Tibial nerve (tissue), 4 donors: Measurements from ENCODE around the gene CEP112. TPM values are rescaled to one million over a fixed set of nuclear protein-coding genes. Genes with fewer than 3 reads are reported as not detected.

Experiments
- DNase-seq, 2 donors: peaks; one replicate each; pipeline ENCODE4 v3.0.0-alpha.2; 2019; ENCODE audit warnings: low spot score in 2 of 2
- H3K27ac ChIP-seq, 4 donors: fragments of 200-600 bp; sonication (generic) in 3 of 4; one replicate each; pipeline ENCODE4 v1.5.1; 2017 to 2019; ENCODE audit warnings: mild to moderate bottlenecking in 1 of 4
- H3K27me3 ChIP-seq, 2 donors: fragments of 200-600 bp; sonication (generic) in 1 of 2; one replicate each; pipeline versions ENCODE4 v1.5.1 to v1.6.0; 2017 to 2019
- H3K36me3 ChIP-seq, 3 donors: fragments of 200-600 bp; sonication (generic); one replicate each; pipeline ENCODE4 v1.5.1; 2018 to 2019
- H3K4me1 ChIP-seq, 4 donors: fragments of 200-600 bp; sonication (generic) in 3 of 4; one replicate each; pipeline ENCODE4 v1.5.1; 2017 to 2019
- H3K4me3 ChIP-seq, 4 donors: fragments of 200-600 bp; sonication (generic) in 3 of 4; one replicate each; pipeline ENCODE4 v1.5.1; 2017 to 2019; ENCODE audit warnings: mild to moderate bottlenecking in 1 of 4, moderate library complexity in 1 of 4
- H3K9me3 ChIP-seq, 4 donors: fragments of 200-600 bp; sonication (generic) in 3 of 4; one replicate each; pipeline ENCODE4 v1.5.1; 2017 to 2019
- CTCF ChIP-seq, 5 experiments: fragments of 200-600 bp in 3 of 5; fragments of 450-650 bp in 2 of 5; sonication (generic) in 3 of 5; IDR thresholded peaks; one replicate each; pipeline ENCODE4 v1.5.1; 2016 to 2019; ENCODE audit warnings: antibody characterized with exemption in 5 of 5, mild to moderate bottlenecking in 3 of 5, moderate library complexity in 2 of 5
- EP300 ChIP-seq, 2 donors: sonication (generic); formaldehyde crosslinking; IDR thresholded peaks; one replicate each; pipeline ENCODE4 v1.6.1; 2017; ENCODE audit warnings: antibody characterized with exemption in 2 of 2, mild to moderate bottlenecking in 1 of 2
- POLR2A ChIP-seq, 2 donors: fragments of 450-650 bp; IDR thresholded peaks; one replicate each; pipeline ENCODE4 v1.6.1; 2017; ENCODE audit warnings: antibody characterized with exemption in 2 of 2, mild to moderate bottlenecking in 2 of 2, moderate library complexity in 2 of 2
- WGBS, 2 donors: methylation state at CpG; one replicate each; pipeline ENCODE4 v1.1.5; 2018; 5-methylcytosine and 5-hydroxymethylcytosine counted together
- total RNA-seq, 4 donors: library from RNA; depleted of rRNA; stranded (reverse); fragments of >200 nt; gene quantifications; one replicate each; pipeline ENCODE4 v1.1.0, GENCODE V29; 2016

Gene CEP112
- total RNA-seq, 4 donors from 2014 or later = 26.0 to 46.8 (median 34.2) TPM

- peaks cover 0 to 3% (median 0%) of the 10 kb centered on the region in 3 donors for H3K36me3 ChIP-seq
- TF ChIP-seq CTCF (IDR thresholded peaks at IDR 0.05) (no peak), POLR2A (IDR thresholded peaks at IDR 0.05) (no peak), EP300 (IDR thresholded peaks at IDR 0.05) (no peak)
- WGBS, 2 donors = 83 to 87% methylated on average over 9 of the region's 9 CpGs
Measured at GRCh38 chr17:65703891-65704290, 488.0 kb downstream of the CEP112 start.

GRCh38 chr17:65699459-65699858 is 492.5 kb downstream of the CEP112 start:
- no peak overlapping the region for H3K27ac ChIP-seq
- no peak overlapping the region for H3K4me3 ChIP-seq
- 81 to 95% methylated on average over 5 of the region's 5 CpGs for WGBS, 2 donors
- no peaks in the 10 kb centered on the region for H3K9me3 ChIP-seq
- no peak for TF ChIP-seq EP300 (IDR thresholded peaks at IDR 0.05)
- TF ChIP-seq CTCF (IDR thresholded peaks at IDR 0.05) = no peak
- TF ChIP-seq POLR2A (IDR thresholded peaks at IDR 0.05) = no peak
- H3K4me1 ChIP-seq = no peaks in the 10 kb centered on the region
- no peak for DNase-seq
- H3K36me3 ChIP-seq = peaks cover 0 to 3% (median 0%) of the 10 kb centered on the region in 3 donors
- H3K27me3 ChIP-seq = no peaks in the 10 kb centered on the region

More at GRCh38 chr17:65703891-65704290, 488.0 kb downstream of the CEP112 start:
- Histone ChIP-seq H3K9me3 (no peaks in the 10 kb centered on the region), H3K27ac (no peak overlapping the region), H3K4me1 (no peaks in the 10 kb centered on the region), H3K27me3 (no peaks in the 10 kb centered on the region), H3K4me3 (no peak overlapping the region)
- DNase-seq = no peak

- H3K27ac ChIP-seq = no peak overlapping the region
- TF ChIP-seq EP300 (IDR thresholded peaks at IDR 0.05) (no peak), POLR2A (IDR thresholded peaks at IDR 0.05) (no peak), CTCF (IDR thresholded peaks at IDR 0.05) (no peak)
- H3K9me3 ChIP-seq = no peaks in the 10 kb centered on the region
- H3K4me3 ChIP-seq = no peak overlapping the region
- no peaks in the 10 kb centered on the region for H3K27me3 ChIP-seq
- WGBS, 2 donors = 37 to 44% methylated on average over 11 of the region's 11 CpGs
- H3K4me1 ChIP-seq = no peaks in the 10 kb centered on the region
- no peak for DNase-seq
- no peaks in the 10 kb centered on the region for H3K36me3 ChIP-seq
Measured at GRCh38 chr17:65698381-65699061, 493.4 kb downstream of the CEP112 start.

DNA sequence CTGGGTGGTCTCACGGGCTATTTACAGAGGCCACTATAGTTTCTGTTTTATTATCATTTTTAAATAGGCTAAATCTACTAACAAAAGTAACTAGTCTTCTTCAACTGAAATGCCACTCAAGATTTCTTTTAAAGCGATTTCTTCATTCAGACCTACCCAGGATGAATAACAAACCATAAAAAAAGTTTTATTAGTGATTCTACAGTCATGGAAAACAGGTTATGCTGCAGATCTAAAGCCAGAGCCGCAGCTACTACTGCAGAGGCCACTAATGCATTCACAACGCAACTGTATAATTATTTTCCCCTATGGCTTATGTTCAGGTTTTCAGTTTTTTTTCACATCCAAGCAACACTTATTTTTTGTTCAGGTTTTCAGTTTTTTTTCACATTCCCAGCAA is 494.3 kb downstream of the CEP112 start:
- 86 to 91% methylated on average over 4 of the region's 4 CpGs for WGBS, 2 donors
- H3K4me1 ChIP-seq = no peaks in the 10 kb centered on the region
- TF ChIP-seq CTCF (IDR thresholded peaks at IDR 0.05) (no peak), POLR2A (IDR thresholded peaks at IDR 0.05) (no peak), EP300 (IDR thresholded peaks at IDR 0.05) (no peak)
- H3K4me3 ChIP-seq = no peak overlapping the region
- no peaks in the 10 kb centered on the region for H3K36me3 ChIP-seq
- no peaks in the 10 kb centered on the region for H3K27me3 ChIP-seq
- DNase-seq = no peak
- no peaks in the 10 kb centered on the region for H3K9me3 ChIP-seq
- no peak overlapping the region for H3K27ac ChIP-seq

DNA sequence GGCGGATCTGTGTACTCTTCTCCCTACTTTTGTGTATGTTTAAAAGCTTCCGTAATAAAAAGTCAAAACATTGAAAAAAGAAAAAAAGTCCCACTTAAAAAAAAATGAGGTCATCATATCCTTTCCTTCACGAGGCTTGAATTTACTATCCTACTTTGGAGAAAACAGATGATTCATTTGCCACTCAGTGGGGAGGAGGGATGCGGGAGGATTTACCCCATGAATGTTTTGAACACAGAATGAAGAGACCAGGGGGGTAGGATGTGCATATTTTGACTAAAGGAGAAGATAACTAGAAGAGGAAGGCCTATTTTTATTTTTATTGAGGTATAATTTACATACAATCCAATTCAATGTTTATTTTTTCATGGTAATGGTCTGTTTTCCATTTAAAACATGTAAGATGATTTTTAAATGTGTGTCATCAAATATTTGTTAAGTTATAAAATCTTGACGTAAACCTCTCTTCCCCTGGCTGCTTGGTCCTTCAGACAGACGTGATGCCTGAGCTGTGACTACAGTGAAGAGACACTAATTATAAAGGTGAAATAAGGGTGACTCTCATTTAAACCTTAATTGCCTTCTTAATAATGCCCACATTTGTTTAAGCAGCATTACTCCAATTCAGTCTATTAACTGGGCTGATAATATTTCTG is 495.1 kb downstream of the CEP112 start:
- 79 to 80% methylated on average over 6 of the region's 6 CpGs for WGBS, 2 donors
- H3K4me1 ChIP-seq = no peaks in the 10 kb centered on the region
- H3K36me3 ChIP-seq = no peaks in the 10 kb centered on the region
- no peaks in the 10 kb centered on the region for H3K9me3 ChIP-seq
- TF ChIP-seq EP300 (IDR thresholded peaks at IDR 0.05) = no peak
- no peak for TF ChIP-seq POLR2A (IDR thresholded peaks at IDR 0.05)
- TF ChIP-seq CTCF (IDR thresholded peaks at IDR 0.05) = no peak
- no peak for DNase-seq
- no peak overlapping the region for H3K4me3 ChIP-seq
- H3K27ac ChIP-seq = no peak overlapping the region
- no peaks in the 10 kb centered on the region for H3K27me3 ChIP-seq
